H1 (cell line): ENCODE measurements around the gene LNPK. TPM values are rescaled to one million over a fixed set of nuclear protein-coding genes. Genes with fewer than 3 reads are reported as not detected.
A peak's percentile ranks its signal among the peaks of the same experiment; 100 is the strongest.
"Not testable (repeated sequence)": the region's sequence is repeated elsewhere in the genome, so short reads cannot be mapped to it uniquely, and the experiment has no call there.

ENCODE experiments used
- CTCF ChIA-PET: fragments of 300-600 bp; sonication (Branson Sonifier 250); formaldehyde crosslinking; loops from one replicate; lab custom pipeline; 2021; ENCODE audit not compliant: partially characterized antibody; lab: Charles Lee
- POLR2A ChIA-PET: fragments of 300-600 bp; sonication (Branson Sonifier 250); formaldehyde crosslinking; loops from one replicate; lab custom pipeline; 2021; ENCODE audit warnings: inconsistent platforms; ENCODE audit not compliant: partially characterized antibody; lab: Charles Lee
- DNase-seq, 2 experiments: peaks; one replicate each; pipeline versions ENCODE4 v3.0.0 to v3.0.0-alpha.2; 2010 to 2022; ENCODE audit warnings: low spot score in 2 of 2, low read depth in 1 of 2, mixed read lengths in 1 of 2
- FAIRE-seq: peaks from 2 replicates; lab custom pipeline; 2011; peaks lifted over from hg19 to GRCh38; lab: Jason Lieb, UNC
- H2AFZ ChIP-seq: 2 replicates; pipeline ENCODE4 v1.8.1; 2012; ENCODE audit warnings: low read length, inconsistent platforms
- H2AK5ac ChIP-seq: 2 replicates; pipeline ENCODE4 v1.6.1; 2013; ENCODE audit warnings: low read depth, low read length
- H2BK120ac ChIP-seq: replicated peaks from 2 replicates; pipeline ENCODE3; 2013; ENCODE audit warnings: low read depth, low read length, inconsistent platforms
- H2BK12ac ChIP-seq: 2 replicates; pipeline ENCODE4 v1.6.1; 2013; ENCODE audit warnings: low read depth, low read length
- H2BK15ac ChIP-seq: 2 replicates; pipeline ENCODE4 v1.6.1; 2013; ENCODE audit warnings: low read length
- H2BK20ac ChIP-seq: 2 replicates; pipeline ENCODE4 v1.6.1; 2013; ENCODE audit warnings: low read length
- H2BK5ac ChIP-seq: 2 replicates; pipeline ENCODE4 v1.6.1; 2013; ENCODE audit warnings: low read depth, low read length
- H3K14ac ChIP-seq: 2 replicates; pipeline ENCODE4 v1.6.1; 2013; ENCODE audit warnings: inconsistent platforms; ENCODE audit not compliant: insufficient read length
- H3K18ac ChIP-seq: 2 replicates; pipeline ENCODE4 v1.6.1; 2013; ENCODE audit warnings: low read length; ENCODE audit errors: extremely low read depth
- H3K23ac ChIP-seq: 2 replicates; pipeline ENCODE4 v1.6.1; 2013; ENCODE audit warnings: inconsistent platforms; ENCODE audit not compliant: insufficient read length
- H3K23me2 ChIP-seq: 2 replicates; pipeline ENCODE4 v1.6.1; 2013; ENCODE audit warnings: low read depth, low read length
- H3K27ac ChIP-seq: 2 replicates; pipeline ENCODE4 v1.6.1; 2011; ENCODE audit warnings: low read depth, low read length, inconsistent platforms
- H3K27me3 ChIP-seq, 4 experiments: replicated peaks in 1 of 4; 1 replicate in 1 of 4; 2 replicates in 3 of 4; pipeline versions ENCODE4 v1.6.1 to v1.8.1; 2011 to 2013; ENCODE audit warnings: low read length in 3 of 4, mild to moderate bottlenecking in 3 of 4, inconsistent platforms in 2 of 4, mixed read lengths in 2 of 4, moderate library complexity in 1 of 4; ENCODE audit not compliant: control insufficient read depth in 3 of 4, insufficient read depth in 3 of 4; ENCODE audit errors: extremely low read depth in 1 of 4
- H3K36me3 ChIP-seq, 4 experiments: 2 replicates each; pipeline versions ENCODE4 v1.6.1 to v1.8.1; 2011 to 2013; ENCODE audit warnings: mild to moderate bottlenecking in 4 of 4, low read length in 3 of 4, moderate library complexity in 2 of 4, control low read depth in 1 of 4, inconsistent platforms in 1 of 4; ENCODE audit not compliant: insufficient read depth in 4 of 4, control insufficient read depth in 2 of 4
- H3K4ac ChIP-seq: replicated peaks from 2 replicates; pipeline ENCODE3; 2013; ENCODE audit warnings: low read length, low read depth, mixed read lengths, inconsistent platforms; ENCODE audit not compliant: insufficient read length
- H3K4me1 ChIP-seq, 4 experiments: replicated peaks in 1 of 4; 1 replicate in 1 of 4; 2 replicates in 3 of 4; pipeline versions ENCODE4 v1.6.1 to v1.8.1; 2011 to 2013; ENCODE audit warnings: low read length in 3 of 4, inconsistent platforms in 2 of 4, mixed read lengths in 1 of 4; ENCODE audit not compliant: insufficient read depth in 4 of 4, control insufficient read depth in 3 of 4
- H3K4me2 ChIP-seq, 2 experiments: 2 replicates each; pipeline versions ENCODE4 v1.6.1 to v1.8.1; 2011 to 2013; ENCODE audit warnings: low read depth in 2 of 2, low read length in 2 of 2, control low read depth in 1 of 2, inconsistent platforms in 1 of 2, mild to moderate bottlenecking in 1 of 2; ENCODE audit not compliant: insufficient read depth in 1 of 2
- H3K4me3 ChIP-seq, 4 experiments: fragments of 200-600, 300-600 bp in 1 of 4; sonication (generic), shearing (Covaris generic), sonication (Bioruptor Twin) in 1 of 4; 2 replicates each; pipeline versions ENCODE4 v1.5.1 to v1.8.1; 2011 to 2016; ENCODE audit warnings: low read length in 4 of 4, low read depth in 3 of 4, control low read depth in 2 of 4, inconsistent platforms in 2 of 4, mild to moderate bottlenecking in 2 of 4, mixed read lengths in 1 of 4, moderate library complexity in 1 of 4; ENCODE audit not compliant: insufficient read depth in 2 of 4; ENCODE audit errors: extremely low read depth in 1 of 4
- H3K56ac ChIP-seq: replicated peaks from 2 replicates; pipeline ENCODE3; 2013; ENCODE audit warnings: low read depth, mild to moderate bottlenecking, mixed read lengths, low read length, inconsistent platforms; ENCODE audit not compliant: insufficient read length
- H3K79me1 ChIP-seq: 2 replicates; pipeline ENCODE4 v1.6.1; 2013; ENCODE audit warnings: low read depth, low read length, control low read depth
- H3K79me2 ChIP-seq, 2 experiments: 2 replicates each; pipeline versions ENCODE4 v1.6.1 to v1.8.1; 2012 to 2013; ENCODE audit warnings: low read length in 2 of 2, mild to moderate bottlenecking in 2 of 2, inconsistent platforms in 1 of 2; ENCODE audit not compliant: insufficient read depth in 2 of 2, control insufficient read depth in 1 of 2
- H3K9ac ChIP-seq, 4 experiments: replicated peaks in 1 of 4; 1 replicate in 1 of 4; 2 replicates in 3 of 4; pipeline versions ENCODE4 v1.6.1 to v1.8.1; 2011 to 2013; ENCODE audit warnings: low read depth in 3 of 4, low read length in 3 of 4, control low read depth in 2 of 4, mild to moderate bottlenecking in 2 of 4, moderate library complexity in 2 of 4, inconsistent platforms in 1 of 4; ENCODE audit errors: extremely low read depth in 1 of 4
- H3K9me3 ChIP-seq, 2 experiments: 2 replicates each; pipeline versions ENCODE4 v1.6.1 to v1.8.1; 2012 to 2013; ENCODE audit warnings: mild to moderate bottlenecking in 2 of 2, moderate library complexity in 2 of 2, control low read depth in 1 of 2, inconsistent platforms in 1 of 2, low read depth in 1 of 2, low read length in 1 of 2, mixed read lengths in 1 of 2; ENCODE audit not compliant: insufficient read depth in 2 of 2
- H4K20me1 ChIP-seq, 2 experiments: replicated peaks in 1 of 2; 2 replicates each; pipeline versions ENCODE3 to v1.8.1; 2011 to 2013; ENCODE audit warnings: inconsistent platforms in 2 of 2, low read length in 2 of 2, mild to moderate bottlenecking in 1 of 2; ENCODE audit not compliant: insufficient read depth in 2 of 2, control insufficient read depth in 1 of 2
- H4K5ac ChIP-seq: 2 replicates; pipeline ENCODE4 v1.6.1; 2013; ENCODE audit warnings: low read length, low read depth, mixed read lengths, inconsistent platforms; ENCODE audit not compliant: insufficient read length
- H4K8ac ChIP-seq: 2 replicates; pipeline ENCODE4 v1.8.0; 2013; ENCODE audit warnings: mild to moderate bottlenecking, moderate library complexity, low read length, inconsistent platforms; ENCODE audit not compliant: insufficient read depth; ENCODE audit errors: extremely low read depth
- H4K91ac ChIP-seq: replicated peaks from 2 replicates; pipeline ENCODE3; 2013; ENCODE audit warnings: low read length, mixed read lengths, inconsistent platforms; ENCODE audit not compliant: insufficient read length
- ASH2L ChIP-seq: fragments of 200-600, 300-600 bp; sonication (generic); IDR thresholded peaks from one replicate; pipeline ENCODE4 v1.7.1; 2017; ENCODE audit warnings: low read length
- RAD21 ChIP-seq, 2 experiments: IDR thresholded peaks in 1 of 2; conservative IDR thresholded peaks in 1 of 2; 2 replicates each; pipeline ENCODE4 v1.6.1; 2011; ENCODE audit warnings: low read depth in 2 of 2, low read length in 2 of 2, improper control_type of control experiment in 1 of 2, inconsistent platforms in 1 of 2, mild to moderate bottlenecking in 1 of 2, moderate library complexity in 1 of 2
- WGBS, 2 experiments: shearing (Covaris generic) in 1 of 2; methylation state at CpG; one replicate each; pipeline versions ENCODE4 v1.1.6 to v1.1.7; 2013 to 2015; ENCODE audit warnings: low lambda C conversion rate in 2 of 2, mixed read lengths in 2 of 2, inconsistent platforms in 1 of 2, low coverage in 1 of 2, missing lambda C conversion rate in 1 of 2; ENCODE audit not compliant: insufficient replicate concordance in 2 of 2, insufficient coverage in 1 of 2, insufficient read length in 1 of 2; ENCODE audit errors: extremely low coverage in 1 of 2, missing lambda C conversion rate in 1 of 2; 5-methylcytosine and 5-hydroxymethylcytosine counted together
- polyA plus RNA-seq, 7 experiments: library from polyadenylated mRNA; depleted of rRNA in 3 of 7; stranded (reverse) in 5 of 7; unstranded in 2 of 7; fragments of >200 nt in 5 of 7; fragments of 200-250 nt in 2 of 7; gene quantifications; 1 replicate in 5 of 7; 2 replicates in 1 of 7; 4 replicates in 1 of 7; pipeline versions ENCODE4 v1.2.1 to v1.2.3, GENCODE V29; 2011 to 2013; ENCODE audit warnings: missing spikeins in 2 of 7, mixed read lengths in 2 of 7
- total RNA-seq: library from RNA; stranded (reverse); fragmentation: NEBNext Ultra II Directional; extraction: Animal tissue kit (Norgen Biotek cat#: 25700); gene quantifications from 2 replicates; pipeline ENCODE4 v1.2.1, GENCODE V29; 2021
- TF ChIP-seq, protein P1 (sequence below), 3 experiments: IDR thresholded peaks; 1 replicate in 2 of 3; 2 replicates in 1 of 3; pipeline versions ENCODE4 v1.5.1 to v1.6.1; 2011; ENCODE audit warnings: low read length in 3 of 3, mild to moderate bottlenecking in 3 of 3, inconsistent platforms in 2 of 3, low read depth in 1 of 3, moderate library complexity in 1 of 3; ENCODE audit not compliant: insufficient read depth in 1 of 3; ENCODE audit errors: control extremely low read depth in 1 of 3

LNPK gene
- total and polyA plus RNA-seq, 2 of the 8 experiments (the other 6 are each of a cell fraction or from before 2014, with no cell fraction given) = 3.1 to 10.3 TPM

- TF ChIP-seq, protein P1, sequence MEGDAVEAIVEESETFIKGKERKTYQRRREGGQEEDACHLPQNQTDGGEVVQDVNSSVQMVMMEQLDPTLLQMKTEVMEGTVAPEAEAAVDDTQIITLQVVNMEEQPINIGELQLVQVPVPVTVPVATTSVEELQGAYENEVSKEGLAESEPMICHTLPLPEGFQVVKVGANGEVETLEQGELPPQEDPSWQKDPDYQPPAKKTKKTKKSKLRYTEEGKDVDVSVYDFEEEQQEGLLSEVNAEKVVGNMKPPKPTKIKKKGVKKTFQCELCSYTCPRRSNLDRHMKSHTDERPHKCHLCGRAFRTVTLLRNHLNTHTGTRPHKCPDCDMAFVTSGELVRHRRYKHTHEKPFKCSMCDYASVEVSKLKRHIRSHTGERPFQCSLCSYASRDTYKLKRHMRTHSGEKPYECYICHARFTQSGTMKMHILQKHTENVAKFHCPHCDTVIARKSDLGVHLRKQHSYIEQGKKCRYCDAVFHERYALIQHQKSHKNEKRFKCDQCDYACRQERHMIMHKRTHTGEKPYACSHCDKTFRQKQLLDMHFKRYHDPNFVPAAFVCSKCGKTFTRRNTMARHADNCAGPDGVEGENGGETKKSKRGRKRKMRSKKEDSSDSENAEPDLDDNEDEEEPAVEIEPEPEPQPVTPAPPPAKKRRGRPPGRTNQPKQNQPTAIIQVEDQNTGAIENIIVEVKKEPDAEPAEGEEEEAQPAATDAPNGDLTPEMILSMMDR (IDR thresholded peaks at IDR 0.05; ENCODE audit: control extremely low read depth in 1 of 3, insufficient read depth in 1 of 3, low read depth in 1 of 3, low read length in 3 of 3) = peak in 2 of 3 experiments; percentile 13 to 28; a peak in 2 of 4 replicates
- TF ChIP-seq ASH2L = no peak
- TF ChIP-seq RAD21 (IDR thresholded peaks at IDR 0.05 in 1 of 2, conservative IDR thresholded peaks at IDR 0.05 in 1 of 2; ENCODE audit: low read depth in 2 of 2, low read length in 2 of 2) = peak in 1 of 2 experiments; percentile 22; a peak in 1 of 4 replicates
These were observed 37.9 kb downstream of the LNPK start (continued) for GRCh38 chr2:175964195-175964594.

DNA sequence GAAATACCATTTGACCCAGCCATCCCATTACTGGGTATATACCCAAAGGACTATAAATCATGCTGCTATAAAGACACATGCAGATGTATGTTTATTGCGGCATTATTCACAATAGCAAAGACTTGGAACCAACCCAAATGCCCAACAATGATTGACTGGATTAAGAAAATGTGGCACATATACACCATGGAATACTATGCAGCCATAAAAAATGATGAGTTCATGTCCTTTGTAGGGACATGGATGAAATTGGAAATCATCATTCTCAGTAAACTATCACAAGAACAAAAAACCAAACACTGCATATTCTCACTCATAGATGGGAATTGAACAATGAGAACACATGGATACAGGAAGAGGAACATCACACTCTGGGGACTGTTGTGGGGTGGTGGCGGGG is 38.9 kb downstream of the LNPK start:
- H3K27me3 ChIP-seq, DNase-seq, H3K9me3 ChIP-seq, H4K91ac ChIP-seq, H3K4ac ChIP-seq, FAIRE-seq, H4K20me1 ChIP-seq, H2BK15ac ChIP-seq, H3K23ac ChIP-seq, CTCF ChIA-PET, H3K14ac ChIP-seq, H4K8ac ChIP-seq, H3K18ac ChIP-seq, H3K79me2 ChIP-seq, H3K79me1 ChIP-seq, H2AK5ac ChIP-seq, H2BK20ac ChIP-seq, POLR2A ChIA-PET, H3K4me1 ChIP-seq, H3K36me3 ChIP-seq, H4K5ac ChIP-seq, H3K4me3 ChIP-seq, H3K23me2 ChIP-seq, H3K27ac ChIP-seq, H2BK5ac ChIP-seq, H3K4me2 ChIP-seq, H3K56ac ChIP-seq, H2BK12ac ChIP-seq, H3K9ac ChIP-seq, H2AFZ ChIP-seq, H2BK120ac ChIP-seq: not testable (repeated sequence)
- 93% methylated on average over 2 of the region's 2 CpGs; no CpG with 5 or more reads in 1 of the 2 experiments for WGBS, 2 experiments
